Activated B cell treated with CpG ODN at 0.5 μM for 24 hours (primary cell): Measurements from ENCODE around the gene ESAM. TPM values are rescaled to one million over a fixed set of nuclear protein-coding genes. Genes with fewer than 3 reads are reported as not detected.
A peak's percentile ranks its signal among the peaks of the same experiment; 100 is the strongest.

ENCODE experiments used
- ATAC-seq: fragments of 200-7000 bp; cut with Tn5 transposase; one replicate; pipeline ENCODE4 v1.10.0; 2021; ENCODE audit warnings: low read depth, mild to moderate bottlenecking, moderate library complexity
- CTCF ChIA-PET: fragments of 350-600 bp; sonication (Branson Sonifier 250); formaldehyde crosslinking; loops from one replicate; lab custom pipeline; 2021; ENCODE audit warnings: antibody characterized with exemption; lab: Charles Lee
- POLR2A ChIA-PET: fragments of 350-600 bp; sonication (Branson Sonifier 250); formaldehyde crosslinking; loops from one replicate; lab custom pipeline; 2021; ENCODE audit warnings: antibody characterized with exemption; lab: Charles Lee
- DNase-seq: peaks from one replicate; pipeline ENCODE4 v3.0.0; 2022
- H3K27ac Mint-ChIP-seq: one replicate; pipeline ENCODE4 v1.8.0; 2020; ENCODE audit warnings: mixed read lengths
- H3K27me3 Mint-ChIP-seq: one replicate; pipeline ENCODE4 v1.8.0; 2021; ENCODE audit warnings: mixed read lengths
- H3K36me3 Mint-ChIP-seq: one replicate; pipeline ENCODE4 v1.8.0; 2021; ENCODE audit warnings: low read depth, mixed read lengths
- H3K4me1 Mint-ChIP-seq: one replicate; pipeline ENCODE4 v1.8.0; 2021; ENCODE audit warnings: mixed read lengths
- H3K4me3 Mint-ChIP-seq: one replicate; pipeline ENCODE4 v1.8.0; 2020; ENCODE audit warnings: mild to moderate bottlenecking, mixed read lengths
- H3K9me3 Mint-ChIP-seq: one replicate; pipeline ENCODE4 v1.8.0; 2020; ENCODE audit warnings: mixed read lengths
- intact Hi-C: fragments of 100-400 bp; cut with micrococcal nuclease; formaldehyde crosslinking; loops from one replicate; pipeline ENCODE4 v1.15.1; 2024
- total RNA-seq: library from RNA; stranded (reverse); gene quantifications from 2 replicates; pipeline ENCODE4 v1.2.3, GENCODE V29; 2022
- TF ChIP-seq, protein P1 (sequence below): fragments of 200-600 bp; IDR thresholded peaks from one replicate; pipeline ENCODE4 v1.8.0; 2022; ENCODE audit warnings: antibody characterized with exemption, mild to moderate bottlenecking

ESAM gene
- total RNA-seq, 1 donor from 2014 or later: 2.3 TPM

DNA sequence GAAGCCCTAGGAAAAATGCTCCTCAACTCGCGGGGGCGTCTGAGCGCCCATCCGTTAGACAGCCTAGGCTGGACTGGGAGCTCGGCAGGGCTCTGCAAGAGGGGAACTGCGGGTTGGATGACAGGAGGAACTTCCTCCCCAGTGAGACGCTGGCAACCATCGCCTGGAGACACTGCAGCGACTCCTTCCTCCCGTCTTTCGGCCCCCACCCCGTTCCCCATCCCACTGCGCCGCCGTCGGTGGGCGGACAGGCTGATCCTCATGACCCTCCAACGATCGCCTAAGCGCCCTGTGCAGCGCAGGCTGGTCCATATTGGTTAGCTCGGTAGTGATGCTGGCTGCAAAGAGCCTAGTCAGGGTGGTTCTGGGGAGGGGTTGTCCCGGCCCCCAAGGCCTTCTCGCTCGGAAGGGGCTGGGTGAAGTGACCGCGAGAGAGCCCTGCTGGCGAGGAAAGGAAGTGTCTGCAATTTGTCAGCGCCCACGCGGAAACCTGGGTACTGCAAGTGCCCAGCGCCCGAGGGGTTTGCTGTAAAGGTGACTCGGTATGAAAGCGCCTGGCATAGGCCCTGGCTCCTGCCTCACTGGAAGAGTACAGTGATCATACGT is 21.7 kb downstream of the ESAM start:
- ChIA-PET CTCF (interaction anchor here (2.7 kb wide), 1 partner anchor 70 kb away, joined by 15 read pairs; no protein-coding TSS in a partner anchor), POLR2A (interaction anchor here (1.3 to 2.0 kb wide), 2 partner anchors 60 to 67 kb away, joined by 5 to 9 read pairs; partner anchors contain the start of genes MSANTD2, SIAE and SPA17)
- H3K9me3 Mint-ChIP-seq: no peaks in the 10 kb centered on the region
- H3K4me3 Mint-ChIP-seq: peak overlapping the region; percentile 83
- no peaks in the 10 kb centered on the region for H3K36me3 Mint-ChIP-seq
- H3K4me1 Mint-ChIP-seq: peaks cover 22% of the 10 kb centered on the region
- no peak overlapping the region for H3K27ac Mint-ChIP-seq
- TF ChIP-seq, protein P1, sequence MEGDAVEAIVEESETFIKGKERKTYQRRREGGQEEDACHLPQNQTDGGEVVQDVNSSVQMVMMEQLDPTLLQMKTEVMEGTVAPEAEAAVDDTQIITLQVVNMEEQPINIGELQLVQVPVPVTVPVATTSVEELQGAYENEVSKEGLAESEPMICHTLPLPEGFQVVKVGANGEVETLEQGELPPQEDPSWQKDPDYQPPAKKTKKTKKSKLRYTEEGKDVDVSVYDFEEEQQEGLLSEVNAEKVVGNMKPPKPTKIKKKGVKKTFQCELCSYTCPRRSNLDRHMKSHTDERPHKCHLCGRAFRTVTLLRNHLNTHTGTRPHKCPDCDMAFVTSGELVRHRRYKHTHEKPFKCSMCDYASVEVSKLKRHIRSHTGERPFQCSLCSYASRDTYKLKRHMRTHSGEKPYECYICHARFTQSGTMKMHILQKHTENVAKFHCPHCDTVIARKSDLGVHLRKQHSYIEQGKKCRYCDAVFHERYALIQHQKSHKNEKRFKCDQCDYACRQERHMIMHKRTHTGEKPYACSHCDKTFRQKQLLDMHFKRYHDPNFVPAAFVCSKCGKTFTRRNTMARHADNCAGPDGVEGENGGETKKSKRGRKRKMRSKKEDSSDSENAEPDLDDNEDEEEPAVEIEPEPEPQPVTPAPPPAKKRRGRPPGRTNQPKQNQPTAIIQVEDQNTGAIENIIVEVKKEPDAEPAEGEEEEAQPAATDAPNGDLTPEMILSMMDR: no peak
- ATAC-seq: peak; percentile 47
- no peaks in the 10 kb centered on the region for H3K27me3 Mint-ChIP-seq
- peak; percentile 47 for DNase-seq
- intact Hi-C loops: loop anchor here (1.0 kb wide), 3 partner anchors 15 to 71 kb away; no protein-coding TSS in a partner anchor

DNA sequence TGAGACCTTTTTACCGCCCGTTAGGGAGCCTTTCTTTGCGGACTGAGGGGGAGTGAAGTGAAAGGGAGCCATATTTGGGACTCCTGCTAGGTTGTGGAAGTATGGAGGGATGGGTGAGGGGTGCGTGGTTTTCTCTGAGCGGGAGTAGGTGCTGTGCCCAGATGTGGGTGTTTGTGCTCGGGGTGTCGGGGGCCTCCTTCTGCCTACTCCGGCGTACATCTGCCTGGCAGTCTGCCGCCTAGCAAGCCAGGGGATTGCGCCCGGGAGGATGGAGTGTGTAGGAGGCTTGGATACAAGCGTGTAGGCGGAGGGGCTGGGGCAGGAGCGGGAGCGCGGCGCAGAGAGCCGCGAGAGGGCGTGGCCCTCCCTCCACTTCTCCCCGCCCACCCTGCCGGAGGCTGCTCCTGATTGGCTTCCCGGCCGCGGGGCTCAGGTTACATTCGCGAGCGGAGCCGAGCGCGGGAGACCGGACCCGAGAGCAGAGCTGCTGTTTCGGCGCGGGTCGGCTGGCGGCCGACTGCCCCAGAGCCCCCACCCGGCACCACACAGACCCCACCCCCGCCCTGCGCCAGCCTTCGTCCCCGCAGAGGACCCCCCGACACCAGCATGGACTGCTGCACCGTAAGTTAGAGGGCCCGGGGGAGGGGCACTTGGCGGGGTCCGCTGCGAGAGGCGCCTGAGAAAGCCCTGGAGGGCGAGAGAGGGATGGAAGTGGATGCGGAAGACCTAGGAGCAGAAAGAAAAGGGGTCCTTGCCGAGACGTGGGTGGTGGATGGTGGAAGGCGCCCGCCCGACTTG is 22.4 kb downstream of the ESAM start, which contains the start of gene NRGN:
TSS of gene NRGN (plus strand) at position 464 of the 798 bp plus-strand sequence. CDS start at position 607, 143 bp downstream.
- Mint-ChIP-seq H3K4me1 (peaks cover 19% of the 10 kb centered on the region), H3K4me3 (peak within 1 kb of the TSS; percentile 83), H3K9me3 (no peaks in the 10 kb centered on the region), H3K27me3 (no peaks in the 10 kb centered on the region), H3K27ac (no peak within 1 kb of the TSS), H3K36me3 (no peaks in the 10 kb centered on the region)
- CTCF ChIA-PET: interaction anchor here (2.7 kb wide), 1 partner anchor 69 kb away, joined by 15 read pairs; no protein-coding TSS in a partner anchor
- DNase-seq (peak; percentile 75), ATAC-seq (peak; percentile 98)
- intact Hi-C loops: loop anchor here (1.0 kb wide), 5 partner anchors 8 to 70 kb away; partner anchors contain the start of genes SIAE and SPA17
- POLR2A ChIA-PET: interaction anchor here (1.3 to 2.0 kb wide), 2 partner anchors 60 to 66 kb away, joined by 5 to 9 read pairs; partner anchors contain the start of genes MSANTD2, SIAE and SPA17
- TF ChIP-seq, protein P1: no peak

DNA sequence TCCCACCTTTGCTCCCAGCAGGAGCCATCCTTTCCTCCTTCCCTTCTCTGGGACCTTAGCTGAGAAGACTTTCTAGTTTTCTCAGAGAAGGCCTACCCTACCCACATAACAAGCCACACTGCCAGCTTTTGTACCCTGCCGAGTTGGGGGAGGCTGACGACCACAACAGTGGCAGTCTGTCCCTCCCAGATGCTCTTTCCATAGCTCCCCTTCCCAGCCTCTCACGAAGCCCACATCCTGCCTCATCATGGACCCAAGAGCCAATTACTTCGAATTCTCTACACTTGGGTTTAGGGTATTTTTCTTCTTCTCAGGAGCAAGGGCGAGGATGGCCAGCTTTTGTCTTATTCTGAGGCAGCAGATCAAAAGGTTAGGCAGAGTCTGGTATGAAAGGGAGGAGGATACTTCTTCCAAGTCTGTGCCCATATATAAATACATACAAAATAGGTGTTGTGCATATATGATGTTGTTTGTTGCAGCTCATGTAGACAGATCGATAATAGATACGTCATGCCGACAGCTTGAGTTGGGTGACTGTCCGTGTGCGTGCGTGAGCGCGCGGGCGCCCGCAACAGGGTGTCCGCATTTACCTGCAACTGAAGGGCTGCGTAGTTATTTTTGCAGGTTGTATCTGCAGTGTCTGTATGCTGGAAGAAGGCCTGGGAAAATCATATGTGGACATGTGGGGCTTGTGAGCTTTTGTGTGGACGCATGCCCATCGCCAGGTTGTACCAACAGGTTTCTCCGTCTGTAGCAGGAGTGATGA is 23.2 kb downstream of the ESAM start:
- H3K4me1 Mint-ChIP-seq: peaks cover 19% of the 10 kb centered on the region
- CTCF ChIA-PET: interaction anchor here (0.7 to 2.7 kb wide), 2 partner anchors 65 to 69 kb away, joined by 3 to 15 read pairs; partner anchors contain the start of genes SIAE and SPA17

DNA sequence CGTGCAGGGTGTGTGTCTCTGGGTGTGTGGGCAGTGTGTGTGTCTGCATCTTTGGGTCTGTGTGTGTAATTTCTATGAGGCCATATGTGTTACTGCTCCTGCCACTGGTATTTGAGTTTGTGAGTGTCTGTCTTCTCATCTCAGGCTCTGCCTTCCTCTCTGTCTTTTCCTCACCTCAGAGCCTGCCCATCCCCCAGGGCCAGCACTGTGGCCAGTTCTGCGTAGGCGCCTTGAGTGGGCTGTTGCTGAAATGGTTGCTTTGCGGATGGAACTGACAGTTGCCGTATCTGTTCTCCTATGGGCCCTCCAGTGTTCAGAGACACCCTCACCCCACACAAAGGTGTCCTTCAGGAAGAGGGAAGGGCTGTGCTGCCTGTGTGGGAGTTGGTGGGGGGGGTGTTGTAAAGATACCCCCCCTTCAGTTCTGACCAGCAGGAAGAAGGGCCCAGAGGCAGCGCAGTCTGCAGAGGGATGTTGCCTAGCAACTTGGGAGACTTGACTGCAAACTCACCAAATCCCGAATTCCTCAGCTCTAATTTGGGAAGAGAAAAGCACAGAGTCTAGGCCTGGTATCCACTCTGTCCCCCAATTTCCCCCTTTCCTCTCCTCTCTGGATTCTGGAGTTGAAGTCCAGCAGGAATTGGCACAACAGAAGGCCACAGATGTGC is 24.3 kb downstream of the ESAM start:
- Mint-ChIP-seq H3K36me3 (no peaks in the 10 kb centered on the region), H3K27me3 (no peaks in the 10 kb centered on the region), H3K9me3 (no peaks in the 10 kb centered on the region), H3K27ac (no peak overlapping the region), H3K4me1 (peaks cover 19% of the 10 kb centered on the region), H3K4me3 (no peak overlapping the region)
- ChIA-PET POLR2A (no interaction called here), CTCF (interaction anchor here (0.7 kb wide), 1 partner anchor 13 kb away, joined by 3 read pairs; no protein-coding TSS in a partner anchor)
- TF ChIP-seq, protein P1: no peak
- intact Hi-C loops: no loop called here
- DNase-seq: no peak
- ATAC-seq: no peak

More for the DNA sequence above, 23.2 kb downstream of the ESAM start:
- intact Hi-C loops: loop anchor here (1.0 kb wide), 2 partner anchors 8 to 66 kb away; partner anchors contain the start of genes SIAE and SPA17
- Mint-ChIP-seq H3K4me3 (peak overlapping the region; percentile 83), H3K36me3 (no peaks in the 10 kb centered on the region), H3K9me3 (no peaks in the 10 kb centered on the region), H3K27ac (no peak overlapping the region), H3K27me3 (no peaks in the 10 kb centered on the region)
- POLR2A ChIA-PET: interaction anchor here (2.0 kb wide), 1 partner anchor 65 kb away, joined by 9 read pairs; the partner anchor contains the start of genes SIAE and SPA17
- TF ChIP-seq, protein P1: no peak
- DNase-seq (no peak), ATAC-seq (no peak)
